Measurements from ENCODE around the gene PSPC1.

GRCh38 chr13:19782049-19782726, 557 bp downstream of the PSPC1 start:
- TF ChIP-seq CTCF (IDR thresholded peaks at IDR 0.05) (no peak), POLR2A (IDR thresholded peaks at IDR 0.05) (no peak)

Measured in prostate gland (tissue), 2 donors.